Measurements from ENCODE around the gene TMEM80.
A peak's percentile ranks its signal among the peaks of the same experiment; 100 is the strongest.

TMEM80 gene

GRCh38 chr11:691710-692590 is 3.7 kb upstream of the TMEM80 start:
- no peak for DNase-seq
- no peak overlapping the region for H3K27ac ChIP-seq
- no peak overlapping the region for H3K4me3 ChIP-seq (ENCODE audit: low read depth, low read length)
- in situ Hi-C loops (cut with HindIII; ENCODE audit: low pct_ligation_motif_present, low sequenced_read_pairs) = no loop called here
- no peak for TF ChIP-seq CTCF (IDR thresholded peaks at IDR 0.05; ENCODE audit: low read depth, low read length, missing control alignments)
- H3K27me3 ChIP-seq (replicated peaks) = no peaks in the 10 kb centered on the region
- H3K36me3 ChIP-seq (replicated peaks) = peaks cover 17% of the 10 kb centered on the region

- Histone ChIP-seq H3K27me3 (replicated peaks) (no peaks in the 10 kb centered on the region), H3K4me3 (ENCODE audit: low read depth, low read length) (peak overlapping the region; percentile 77), H3K27ac (no peak overlapping the region), H3K36me3 (replicated peaks) (peaks cover 10% of the 10 kb centered on the region)
- TF ChIP-seq CTCF (IDR thresholded peaks at IDR 0.05; ENCODE audit: low read depth, low read length, missing control alignments) = no peak
- in situ Hi-C loops (cut with HindIII; ENCODE audit: low pct_ligation_motif_present, low sequenced_read_pairs) = no loop called here
- no peak for DNase-seq
These were observed 2.7 kb upstream of the TMEM80 start for GRCh38 chr11:692824-693414.

GRCh38 chr11:693415-693831 is 2.2 kb upstream of the TMEM80 start:
- Histone ChIP-seq H3K27ac (no peak overlapping the region), H3K4me3 (ENCODE audit: low read depth, low read length) (peak overlapping the region; percentile 77), H3K27me3 (replicated peaks) (no peaks in the 10 kb centered on the region), H3K36me3 (replicated peaks) (peaks cover 7% of the 10 kb centered on the region)
- in situ Hi-C loops (cut with HindIII; ENCODE audit: low pct_ligation_motif_present, low sequenced_read_pairs) = no loop called here
- DNase-seq = no peak
- no peak for TF ChIP-seq CTCF (IDR thresholded peaks at IDR 0.05; ENCODE audit: low read depth, low read length, missing control alignments)

GRCh38 chr11:693887-694562 is 1.6 kb upstream of the TMEM80 start:
- peaks cover 2% of the 10 kb centered on the region for H3K36me3 ChIP-seq (replicated peaks)
- DNase-seq = no peak
- no peak overlapping the region for H3K27ac ChIP-seq
- TF ChIP-seq CTCF (IDR thresholded peaks at IDR 0.05; ENCODE audit: low read depth, low read length, missing control alignments) = no peak
- H3K4me3 ChIP-seq (ENCODE audit: low read depth, low read length) = peak overlapping the region; percentile 77
- H3K27me3 ChIP-seq (replicated peaks) = no peaks in the 10 kb centered on the region
- in situ Hi-C loops (cut with HindIII; ENCODE audit: low pct_ligation_motif_present, low sequenced_read_pairs) = no loop called here

GRCh38 chr11:694563-695287 is 891 bp upstream of the TMEM80 start, which contains the start of gene DEAF1:
Gene DEAF1 (minus strand): TSS chr11:695222. CDS start chr11:695047, 175 bp downstream.
- peak within 1 kb of the TSS; percentile 77 for H3K4me3 ChIP-seq (ENCODE audit: low read depth, low read length)
- TF ChIP-seq CTCF (IDR thresholded peaks at IDR 0.05; ENCODE audit: low read depth, low read length, missing control alignments) = no peak
- peaks cover 2% of the 10 kb centered on the region for H3K36me3 ChIP-seq (replicated peaks)
- H3K27me3 ChIP-seq (replicated peaks) = no peaks in the 10 kb centered on the region
- DNase-seq = peak; percentile 95
- peak within 1 kb of the TSS; percentile 99 for H3K27ac ChIP-seq
- in situ Hi-C loops (cut with HindIII; ENCODE audit: low pct_ligation_motif_present, low sequenced_read_pairs) = no loop called here
